B cell (primary cell): Measurements from ENCODE around the gene TAF1A. TPM values are rescaled to one million over a fixed set of nuclear protein-coding genes. Genes with fewer than 3 reads are reported as not detected.

Source experiments
- ATAC-seq: fragments of 200-7000 bp; cut with Tn5 transposase; one replicate; pipeline ENCODE4 v1.10.0; 2021; ENCODE audit warnings: low read depth, mild to moderate bottlenecking, moderate number of reproducible peaks, moderate library complexity
- CTCF ChIA-PET: fragments of 350-600 bp; sonication (Branson Sonifier 250); formaldehyde crosslinking; loops from one replicate; lab custom pipeline; 2021; ENCODE audit warnings: antibody characterized with exemption, inconsistent platforms; lab: Charles Lee
- POLR2A ChIA-PET: fragments of 350-600 bp; sonication (Branson Sonifier 250); formaldehyde crosslinking; loops from one replicate; lab custom pipeline; 2021; ENCODE audit warnings: antibody characterized with exemption; lab: Charles Lee
- DNase-seq: peaks from one replicate; pipeline ENCODE4 v3.0.0; 2013
- H2AFZ ChIP-seq: 2 replicates; pipeline ENCODE4 v1.6.1; 2012; ENCODE audit warnings: mild to moderate bottlenecking, low read depth, low read length; ENCODE audit not compliant: insufficient read depth, poor library complexity, severe bottlenecking
- H3K27ac ChIP-seq, 2 donors: 1 replicate in 1 of 2; 2 replicates in 1 of 2; pipeline ENCODE4 v1.5.1; 2012 to 2013; ENCODE audit warnings: low read length in 2 of 2, mild to moderate bottlenecking in 2 of 2, moderate library complexity in 1 of 2
- H3K27me3 ChIP-seq, 4 experiments: fragments of 200-600 bp in 1 of 4; sonication (generic) in 1 of 4; replicated peaks in 1 of 4; 1 replicate in 2 of 4; 2 replicates in 2 of 4; pipeline versions ENCODE4 v1.6.1 to v1.7.0; 2013 to 2016; ENCODE audit warnings: low read length in 3 of 4, mild to moderate bottlenecking in 2 of 4, mixed read lengths in 1 of 4, moderate library complexity in 1 of 4; ENCODE audit not compliant: insufficient read depth in 4 of 4, control insufficient read depth in 3 of 4; ENCODE audit errors: control extremely low read depth in 1 of 4
- H3K36me3 ChIP-seq, 2 experiments: replicated peaks in 1 of 2; 1 replicate in 1 of 2; 2 replicates in 1 of 2; pipeline versions ENCODE4 v1.6.1 to v1.7.1; 2013; ENCODE audit warnings: low read length in 1 of 2; ENCODE audit not compliant: insufficient read depth in 2 of 2, control insufficient read depth in 1 of 2; ENCODE audit errors: control extremely low read depth in 1 of 2, extremely low read depth in 1 of 2
- H3K4me1 ChIP-seq, 2 donors: fragments of 200-600 bp in 1 of 2; sonication (generic) in 1 of 2; 1 replicate in 1 of 2; 2 replicates in 1 of 2; pipeline versions ENCODE4 v1.5.1 to v1.6.1; 2013 to 2017; ENCODE audit warnings: low read length in 2 of 2; ENCODE audit not compliant: control insufficient read depth in 2 of 2, insufficient read depth in 2 of 2
- H3K4me2 ChIP-seq: replicated peaks from 2 replicates; pipeline ENCODE3; 2012; ENCODE audit warnings: mild to moderate bottlenecking, low read depth, low read length; ENCODE audit not compliant: poor library complexity, severe bottlenecking
- H3K4me3 ChIP-seq, 5 experiments: fragments of 200-600 bp in 1 of 5; sonication (generic) in 1 of 5; 1 replicate in 3 of 5; 2 replicates in 2 of 5; pipeline versions ENCODE4 v1.5.1 to v1.7.0; 2011 to 2016; ENCODE audit warnings: low read length in 4 of 5, mild to moderate bottlenecking in 4 of 5, low read depth in 2 of 5, control low read depth in 1 of 5, moderate library complexity in 1 of 5; ENCODE audit not compliant: insufficient read depth in 1 of 5; ENCODE audit errors: control extremely low read depth in 1 of 5, extremely low read depth in 1 of 5
- H3K79me2 ChIP-seq: fragments of 200-600 bp; sonication (generic); one replicate; pipeline ENCODE4 v1.6.0; 2016; ENCODE audit warnings: low read length; ENCODE audit not compliant: control insufficient read depth, insufficient read depth
- H3K9ac ChIP-seq: fragments of 200-600 bp; sonication (generic); 2 replicates; pipeline ENCODE4 v1.6.1; 2017; ENCODE audit warnings: mild to moderate bottlenecking, low read length, moderate library complexity
- H3K9me3 ChIP-seq, 3 donors: one replicate each; pipeline versions ENCODE4 v1.6.1 to v1.7.1; 2013; ENCODE audit warnings: low read length in 2 of 3; ENCODE audit not compliant: control insufficient read depth in 2 of 3, insufficient read depth in 1 of 3; ENCODE audit errors: control extremely low read depth in 1 of 3
- H4K20me1 ChIP-seq: 2 replicates; pipeline ENCODE4 v1.6.0; 2012; ENCODE audit warnings: mild to moderate bottlenecking, low read length; ENCODE audit not compliant: insufficient read depth, control insufficient read depth, poor library complexity, severe bottlenecking
- H3K27ac Mint-ChIP-seq: one replicate; pipeline ENCODE4 v1.8.0; 2021; ENCODE audit warnings: mixed read lengths
- H3K27me3 Mint-ChIP-seq: one replicate; pipeline ENCODE4 v1.8.0; 2021; ENCODE audit warnings: mixed read lengths
- H3K4me1 Mint-ChIP-seq: one replicate; pipeline ENCODE4 v1.8.0; 2021; ENCODE audit warnings: mixed read lengths
- H3K4me3 Mint-ChIP-seq: one replicate; pipeline ENCODE4 v1.8.0; 2021; ENCODE audit warnings: mixed read lengths
- H3K9me3 Mint-ChIP-seq: one replicate; pipeline ENCODE4 v1.8.0; 2022; ENCODE audit warnings: mixed read lengths; ENCODE audit not compliant: insufficient read depth
- EZH2 ChIP-seq: IDR thresholded peaks from 2 replicates; pipeline ENCODE4 v1.6.1; 2012; ENCODE audit warnings: borderline replicate concordance, low read depth, mild to moderate bottlenecking, moderate library complexity, low read length; ENCODE audit not compliant: insufficient read depth, poor library complexity, severe bottlenecking
- WGBS: methylation state at CpG from one replicate; pipeline ENCODE4 v1.1.5; 2013; ENCODE audit warnings: missing lambda C conversion rate; ENCODE audit not compliant: insufficient coverage; 5-methylcytosine and 5-hydroxymethylcytosine counted together
- intact Hi-C: fragments of 100-400 bp; cut with micrococcal nuclease; formaldehyde crosslinking; loops from one replicate; pipeline ENCODE4 v1.10.0; 2022
- polyA minus RNA-seq: library from RNA; depleted of rRNA, polyadenylated mRNA; stranded (reverse); fragments of >200 nt; gene quantifications from 2 replicates; pipeline ENCODE4 v1.2.3, GENCODE V29; 2012
- polyA plus RNA-seq: library from polyadenylated mRNA; depleted of rRNA; stranded (reverse); fragments of >200 nt; gene quantifications from 2 replicates; pipeline ENCODE4 v1.2.3, GENCODE V29; 2012
- total RNA-seq, 2 donors: library from RNA; stranded (reverse); fragments of 120-200 nt in 1 of 2; gene quantifications; 1 replicate in 1 of 2; 2 replicates in 1 of 2; pipeline versions ENCODE4 v1.2.3 to v1.2.4, GENCODE V29; 2013 to 2022
- TF ChIP-seq, protein P1 (sequence below): fragments of 200-600 bp; IDR thresholded peaks from one replicate; pipeline ENCODE4 v1.8.0; 2022; ENCODE audit warnings: antibody characterized with exemption, mild to moderate bottlenecking

TAF1A gene
- total RNA-seq (23.7 and 25.9 TPM in 2 replicates), polyA plus RNA-seq (12.7 and 24.9 TPM in 2 replicates), polyA minus RNA-seq (6.3 and 10.3 TPM in 2 replicates)
- total RNA-seq (2013) = 28.0 TPM

- Mint-ChIP-seq H3K9me3 (no peaks in the 10 kb centered on the region), H3K4me1 (peaks cover 54% of the 10 kb centered on the region), H3K27ac (peak within 1 kb of the TSS; percentile 98), H3K4me3 (peak within 1 kb of the TSS; percentile 98), H3K27me3 (no peaks in the 10 kb centered on the region)
- Histone ChIP-seq H3K27ac (peak within 1 kb of the TSS; percentile 66 to 92), H4K20me1 (no peaks in the 10 kb centered on the region), H3K9ac (peak within 1 kb of the TSS; percentile 81), H3K27me3 (no peaks in the 10 kb centered on the region), H3K79me2 (peaks cover 57% of the 10 kb centered on the region), H3K4me2 (peak within 1 kb of the TSS; percentile 72), H3K9me3 (no peaks in the 10 kb centered on the region), H3K36me3 (peaks cover 2 to 5% of the 10 kb centered on the region in 2 experiments), H2AFZ (peak within 1 kb of the TSS; percentile 92), H3K4me3 (peak within 1 kb of the TSS; percentile 68 to 95 (median 93)), H3K4me1 (peaks cover 28 to 37% of the 10 kb centered on the region in 2 donors)
- CTCF ChIA-PET = interaction anchor here (0.9 to 1.6 kb wide), 6 partner anchors 28 to 149 kb away, joined by 3 to 7 read pairs (median 3); no protein-coding TSS in a partner anchor
- DNase-seq (peak; percentile 87), ATAC-seq (peak; percentile 99)
- WGBS = under 1% methylated on average over 34 of the region's 41 CpGs
- intact Hi-C loops = loop anchor here (1.0 to 2.0 kb wide), 5 partner anchors 7 to 125 kb away; no protein-coding TSS in a partner anchor
- no peak for TF ChIP-seq EZH2
- TF ChIP-seq, protein P1, sequence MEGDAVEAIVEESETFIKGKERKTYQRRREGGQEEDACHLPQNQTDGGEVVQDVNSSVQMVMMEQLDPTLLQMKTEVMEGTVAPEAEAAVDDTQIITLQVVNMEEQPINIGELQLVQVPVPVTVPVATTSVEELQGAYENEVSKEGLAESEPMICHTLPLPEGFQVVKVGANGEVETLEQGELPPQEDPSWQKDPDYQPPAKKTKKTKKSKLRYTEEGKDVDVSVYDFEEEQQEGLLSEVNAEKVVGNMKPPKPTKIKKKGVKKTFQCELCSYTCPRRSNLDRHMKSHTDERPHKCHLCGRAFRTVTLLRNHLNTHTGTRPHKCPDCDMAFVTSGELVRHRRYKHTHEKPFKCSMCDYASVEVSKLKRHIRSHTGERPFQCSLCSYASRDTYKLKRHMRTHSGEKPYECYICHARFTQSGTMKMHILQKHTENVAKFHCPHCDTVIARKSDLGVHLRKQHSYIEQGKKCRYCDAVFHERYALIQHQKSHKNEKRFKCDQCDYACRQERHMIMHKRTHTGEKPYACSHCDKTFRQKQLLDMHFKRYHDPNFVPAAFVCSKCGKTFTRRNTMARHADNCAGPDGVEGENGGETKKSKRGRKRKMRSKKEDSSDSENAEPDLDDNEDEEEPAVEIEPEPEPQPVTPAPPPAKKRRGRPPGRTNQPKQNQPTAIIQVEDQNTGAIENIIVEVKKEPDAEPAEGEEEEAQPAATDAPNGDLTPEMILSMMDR = no peak
- POLR2A ChIA-PET = no interaction called here
These were observed at the start of gene TAF1A for GRCh38 chr1:222589462-222590302. Gene TAF1A (minus strand): TSS chr1:222589933.
